SKM-1 (cell line): ENCODE results near the gene LRIT2.
"Not testable (repeated sequence)": the region's sequence is repeated elsewhere in the genome, so short reads cannot be mapped to it uniquely, and the experiment has no call there.

Source experiments
- DNase-seq: peaks from one replicate; lab custom pipeline; 2025; ENCODE audit not compliant: unreplicated experiment; lab: John Stamatoyannopoulos, UW

LRIT2 gene

GRCh38 chr10:84185526-84186175 is 39.7 kb downstream of the LRIT2 start:
- DNase-seq = no peak

- no peak for DNase-seq
Measured at GRCh38 chr10:84184517-84184916, 40.8 kb downstream of the LRIT2 start.

- DNase-seq = no peak
Measured at GRCh38 chr10:84181631-84182030, 43.7 kb downstream of the LRIT2 start.

- not testable (repeated sequence) for DNase-seq
Measured at GRCh38 chr10:84180386-84180785, 45.0 kb downstream of the LRIT2 start.

GRCh38 chr10:84179059-84179710 is 46.2 kb downstream of the LRIT2 start:
- no peak for DNase-seq

GRCh38 chr10:84178160-84178609 is 47.2 kb downstream of the LRIT2 start:
- DNase-seq = no peak

GRCh38 chr10:84177541-84178141 is 47.7 kb downstream of the LRIT2 start:
- no peak for DNase-seq

GRCh38 chr10:84176836-84177474 is 48.4 kb downstream of the LRIT2 start:
- DNase-seq = no peak

GRCh38 chr10:84176351-84176750 is 49.0 kb downstream of the LRIT2 start:
- DNase-seq = no peak

GRCh38 chr10:84175436-84175835 is 49.9 kb downstream of the LRIT2 start:
- DNase-seq = no peak

GRCh38 chr10:84173501-84173929 is 51.8 kb downstream of the LRIT2 start, which contains the start of gene GPR15LG:
Gene GPR15LG (plus strand): TSS chr10:84173801. CDS start chr10:84173852, 51 bp downstream.
- DNase-seq = no peak

- DNase-seq = no peak
Measured at GRCh38 chr10:84172467-84173356, 52.6 kb downstream of the LRIT2 start.

- DNase-seq = not testable (repeated sequence)
Measured at GRCh38 chr10:84171700-84172466, 53.5 kb downstream of the LRIT2 start.

- DNase-seq = not testable (repeated sequence)
Measured at GRCh38 chr10:84171237-84171636, 54.1 kb downstream of the LRIT2 start.
